SK-N-SH treated with all-trans-retinoic acid at 6 μM for 48 hours (cell line): ENCODE data around the gene GOT2.
A peak's percentile ranks its signal among the peaks of the same experiment; 100 is the strongest.
"Not testable (repeated sequence)": the region's sequence is repeated elsewhere in the genome, so short reads cannot be mapped to it uniquely, and the experiment has no call there.

Experiments used
- ATAC-seq: fragments of 200-7000 bp; cut with Tn5 transposase; 3 replicates; pipeline ENCODE4 v1.9.1; 2020; ENCODE audit warnings: mild to moderate bottlenecking, moderate library complexity
- ARNTL ChIP-seq: fragments of 450-650 bp; formaldehyde crosslinking; IDR thresholded peaks from 2 replicates; pipeline ENCODE4 v1.5.0; 2020; ENCODE audit warnings: low read depth, mild to moderate bottlenecking, moderate library complexity, borderline replicate concordance
- CSDC2 ChIP-seq: fragments of 250-450 bp; sonication (Bioruptor Pico); IDR thresholded peaks from 2 replicates; pipeline ENCODE4 v1.5.0; 2020; ENCODE audit warnings: mild to moderate bottlenecking, moderate library complexity
- ESRRG ChIP-seq: fragments of 250-450 bp; sonication (Bioruptor Pico); IDR thresholded peaks from 2 replicates; pipeline ENCODE4 v1.6.1; 2021; ENCODE audit warnings: mild to moderate bottlenecking
- GLIS3 ChIP-seq: fragments of 250-450 bp; sonication (Bioruptor Pico); IDR thresholded peaks from 2 replicates; pipeline ENCODE4 v1.5.0; 2020; ENCODE audit warnings: mild to moderate bottlenecking, moderate library complexity
- ISL1 ChIP-seq: fragments of 250-450 bp; sonication (Bioruptor Pico); IDR thresholded peaks from 2 replicates; pipeline ENCODE4 v2.1.2; 2022; ENCODE audit warnings: mild to moderate bottlenecking, moderate library complexity
- OSR1 ChIP-seq: fragments of 250-450 bp; sonication (Bioruptor Pico); IDR thresholded peaks from 2 replicates; pipeline ENCODE4 v1.8.0; 2022; ENCODE audit warnings: moderate library complexity, mild to moderate bottlenecking, inconsistent platforms
- PPARA ChIP-seq: fragments of 250-450 bp; sonication (Bioruptor Pico); IDR thresholded peaks from 2 replicates; pipeline ENCODE4 v1.5.0; 2020; ENCODE audit warnings: mild to moderate bottlenecking, borderline replicate concordance
- SNAI2 ChIP-seq: fragments of 250-450 bp; sonication (Bioruptor Pico); IDR thresholded peaks from 2 replicates; pipeline ENCODE4 v1.5.0; 2020; ENCODE audit warnings: mild to moderate bottlenecking, moderate library complexity
- TCF4 ChIP-seq: fragments of 250-450 bp; sonication (Bioruptor Pico); IDR thresholded peaks from 2 replicates; pipeline ENCODE4 v1.8.0; 2021; ENCODE audit warnings: mild to moderate bottlenecking, moderate library complexity, borderline replicate concordance
- TOX ChIP-seq: fragments of 250-450 bp; sonication (Bioruptor Pico); IDR thresholded peaks from 2 replicates; pipeline ENCODE4 v1.8.0; 2021; ENCODE audit warnings: mild to moderate bottlenecking, moderate library complexity, borderline replicate concordance
- ZC3H10 ChIP-seq: fragments of 250-450 bp; sonication (Bioruptor Pico); IDR thresholded peaks from 2 replicates; pipeline ENCODE4 v1.5.1; 2021; ENCODE audit warnings: mild to moderate bottlenecking, moderate library complexity
- ZFP30 ChIP-seq: fragments of 450-650 bp; formaldehyde crosslinking; IDR thresholded peaks from 2 replicates; pipeline ENCODE4 v1.5.0; 2022; ENCODE audit warnings: mild to moderate bottlenecking, moderate library complexity
- ZNF565 ChIP-seq: fragments of 450-650 bp; formaldehyde crosslinking; conservative IDR thresholded peaks from 2 replicates; pipeline ENCODE4 v1.5.0; 2020; ENCODE audit warnings: low read depth, mild to moderate bottlenecking, moderate library complexity
- ZNF70 ChIP-seq: fragments of 450-650 bp; formaldehyde crosslinking; IDR thresholded peaks from 2 replicates; pipeline ENCODE4 v1.5.0; 2020; ENCODE audit warnings: mild to moderate bottlenecking, moderate library complexity
- ZNF8 ChIP-seq: fragments of 450-650 bp; formaldehyde crosslinking; IDR thresholded peaks from 2 replicates; pipeline ENCODE4 v1.5.0; 2020; ENCODE audit warnings: mild to moderate bottlenecking, moderate library complexity
- TF ChIP-seq, protein P1 (sequence below): fragments of 250-450 bp; sonication (Bioruptor Pico); IDR thresholded peaks from 2 replicates; pipeline ENCODE4 v1.5.1; 2020; ENCODE audit warnings: low read depth, mild to moderate bottlenecking, moderate library complexity
- TF ChIP-seq, protein P2 (sequence below): fragments of 250-450 bp; sonication (Bioruptor Pico); IDR thresholded peaks from 2 replicates; pipeline ENCODE4 v1.8.0; 2020; ENCODE audit warnings: mild to moderate bottlenecking, moderate library complexity, borderline replicate concordance
- TF ChIP-seq, protein P3 (sequence below): fragments of 250-450 bp; sonication (Bioruptor Pico); IDR thresholded peaks from 2 replicates; pipeline ENCODE4 v1.5.0; 2020; ENCODE audit warnings: mild to moderate bottlenecking, moderate library complexity
- TF ChIP-seq, protein P4 (sequence below): fragments of 250-450 bp; sonication (Bioruptor Pico); IDR thresholded peaks from 2 replicates; pipeline ENCODE4 v1.8.0; 2021; ENCODE audit warnings: low read depth, mild to moderate bottlenecking, moderate library complexity, borderline replicate concordance

The GOT2 gene

DNA sequence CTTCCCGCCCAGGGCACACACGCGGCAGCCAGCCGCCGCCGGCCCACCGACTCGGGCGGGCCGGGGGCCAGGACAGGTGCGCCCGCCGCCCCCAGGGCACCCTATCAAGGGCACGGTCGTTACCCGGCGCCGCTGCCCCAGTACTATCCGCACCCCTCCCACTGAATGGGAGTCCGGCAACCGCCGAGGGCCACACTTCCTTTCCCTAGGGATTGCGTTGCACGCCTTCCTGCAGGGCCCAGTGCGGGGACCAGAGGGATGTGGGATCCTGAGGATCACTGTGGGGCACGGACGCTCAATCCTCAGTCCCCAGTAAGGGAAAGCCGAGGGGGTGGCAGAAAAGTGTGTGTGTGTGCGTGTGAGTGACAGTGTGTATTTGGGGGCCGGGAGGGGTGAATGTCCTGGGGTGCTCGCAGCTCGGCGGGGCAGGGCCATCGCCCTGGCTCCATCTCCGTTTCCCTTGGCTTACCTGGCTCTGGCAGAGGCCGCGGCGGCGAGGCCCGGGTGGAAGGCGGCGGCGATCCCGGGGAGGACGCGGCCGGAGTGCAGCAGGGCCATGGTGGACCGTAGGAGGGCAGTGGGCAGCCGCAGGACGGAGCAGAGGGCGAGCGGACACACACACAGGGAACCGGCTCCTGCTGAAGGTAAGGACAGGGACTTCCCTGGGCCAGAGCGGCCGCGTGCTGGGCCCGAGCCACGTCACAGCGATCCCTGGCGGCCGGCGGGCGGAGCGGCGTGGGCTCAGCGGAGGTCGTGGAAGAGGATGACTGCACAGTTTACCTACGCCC lies at the start of gene GOT2:
Gene GOT2, minus strand, starts transcription at position 646 of the 788 bp plus-strand sequence. Its CDS starts 88 bp downstream, at position 558.
- no peak for TF ChIP-seq GLIS3 (CRISPR knock-in tag)
- no peak for TF ChIP-seq OSR1
- TF ChIP-seq ZNF70 (CRISPR knock-in tag) = no peak
- TF ChIP-seq ZC3H10 (CRISPR knock-in tag) = no peak
- TF ChIP-seq, protein P1, sequence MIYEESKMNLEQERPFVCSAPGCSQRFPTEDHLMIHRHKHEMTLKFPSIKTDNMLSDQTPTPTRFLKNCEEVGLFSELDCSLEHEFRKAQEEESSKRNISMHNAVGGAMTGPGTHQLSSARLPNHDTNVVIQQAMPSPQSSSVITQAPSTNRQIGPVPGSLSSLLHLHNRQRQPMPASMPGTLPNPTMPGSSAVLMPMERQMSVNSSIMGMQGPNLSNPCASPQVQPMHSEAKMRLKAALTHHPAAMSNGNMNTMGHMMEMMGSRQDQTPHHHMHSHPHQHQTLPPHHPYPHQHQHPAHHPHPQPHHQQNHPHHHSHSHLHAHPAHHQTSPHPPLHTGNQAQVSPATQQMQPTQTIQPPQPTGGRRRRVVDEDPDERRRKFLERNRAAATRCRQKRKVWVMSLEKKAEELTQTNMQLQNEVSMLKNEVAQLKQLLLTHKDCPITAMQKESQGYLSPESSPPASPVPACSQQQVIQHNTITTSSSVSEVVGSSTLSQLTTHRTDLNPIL (CRISPR knock-in tag) = no peak
- TF ChIP-seq, protein P2, sequence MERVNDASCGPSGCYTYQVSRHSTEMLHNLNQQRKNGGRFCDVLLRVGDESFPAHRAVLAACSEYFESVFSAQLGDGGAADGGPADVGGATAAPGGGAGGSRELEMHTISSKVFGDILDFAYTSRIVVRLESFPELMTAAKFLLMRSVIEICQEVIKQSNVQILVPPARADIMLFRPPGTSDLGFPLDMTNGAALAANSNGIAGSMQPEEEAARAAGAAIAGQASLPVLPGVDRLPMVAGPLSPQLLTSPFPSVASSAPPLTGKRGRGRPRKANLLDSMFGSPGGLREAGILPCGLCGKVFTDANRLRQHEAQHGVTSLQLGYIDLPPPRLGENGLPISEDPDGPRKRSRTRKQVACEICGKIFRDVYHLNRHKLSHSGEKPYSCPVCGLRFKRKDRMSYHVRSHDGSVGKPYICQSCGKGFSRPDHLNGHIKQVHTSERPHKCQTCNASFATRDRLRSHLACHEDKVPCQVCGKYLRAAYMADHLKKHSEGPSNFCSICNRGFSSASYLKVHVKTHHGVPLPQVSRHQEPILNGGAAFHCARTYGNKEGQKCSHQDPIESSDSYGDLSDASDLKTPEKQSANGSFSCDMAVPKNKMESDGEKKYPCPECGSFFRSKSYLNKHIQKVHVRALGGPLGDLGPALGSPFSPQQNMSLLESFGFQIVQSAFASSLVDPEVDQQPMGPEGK (CRISPR knock-in tag) = no peak
- TF ChIP-seq, protein P3, sequence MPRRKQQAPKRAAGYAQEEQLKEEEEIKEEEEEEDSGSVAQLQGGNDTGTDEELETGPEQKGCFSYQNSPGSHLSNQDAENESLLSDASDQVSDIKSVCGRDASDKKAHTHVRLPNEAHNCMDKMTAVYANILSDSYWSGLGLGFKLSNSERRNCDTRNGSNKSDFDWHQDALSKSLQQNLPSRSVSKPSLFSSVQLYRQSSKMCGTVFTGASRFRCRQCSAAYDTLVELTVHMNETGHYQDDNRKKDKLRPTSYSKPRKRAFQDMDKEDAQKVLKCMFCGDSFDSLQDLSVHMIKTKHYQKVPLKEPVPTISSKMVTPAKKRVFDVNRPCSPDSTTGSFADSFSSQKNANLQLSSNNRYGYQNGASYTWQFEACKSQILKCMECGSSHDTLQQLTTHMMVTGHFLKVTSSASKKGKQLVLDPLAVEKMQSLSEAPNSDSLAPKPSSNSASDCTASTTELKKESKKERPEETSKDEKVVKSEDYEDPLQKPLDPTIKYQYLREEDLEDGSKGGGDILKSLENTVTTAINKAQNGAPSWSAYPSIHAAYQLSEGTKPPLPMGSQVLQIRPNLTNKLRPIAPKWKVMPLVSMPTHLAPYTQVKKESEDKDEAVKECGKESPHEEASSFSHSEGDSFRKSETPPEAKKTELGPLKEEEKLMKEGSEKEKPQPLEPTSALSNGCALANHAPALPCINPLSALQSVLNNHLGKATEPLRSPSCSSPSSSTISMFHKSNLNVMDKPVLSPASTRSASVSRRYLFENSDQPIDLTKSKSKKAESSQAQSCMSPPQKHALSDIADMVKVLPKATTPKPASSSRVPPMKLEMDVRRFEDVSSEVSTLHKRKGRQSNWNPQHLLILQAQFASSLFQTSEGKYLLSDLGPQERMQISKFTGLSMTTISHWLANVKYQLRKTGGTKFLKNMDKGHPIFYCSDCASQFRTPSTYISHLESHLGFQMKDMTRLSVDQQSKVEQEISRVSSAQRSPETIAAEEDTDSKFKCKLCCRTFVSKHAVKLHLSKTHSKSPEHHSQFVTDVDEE (CRISPR knock-in tag) = no peak; the same call in 1 of the 2 replicates
- no peak for TF ChIP-seq ZNF8
- TF ChIP-seq ARNTL (CRISPR knock-in tag) = no peak
- TF ChIP-seq, protein P4, sequence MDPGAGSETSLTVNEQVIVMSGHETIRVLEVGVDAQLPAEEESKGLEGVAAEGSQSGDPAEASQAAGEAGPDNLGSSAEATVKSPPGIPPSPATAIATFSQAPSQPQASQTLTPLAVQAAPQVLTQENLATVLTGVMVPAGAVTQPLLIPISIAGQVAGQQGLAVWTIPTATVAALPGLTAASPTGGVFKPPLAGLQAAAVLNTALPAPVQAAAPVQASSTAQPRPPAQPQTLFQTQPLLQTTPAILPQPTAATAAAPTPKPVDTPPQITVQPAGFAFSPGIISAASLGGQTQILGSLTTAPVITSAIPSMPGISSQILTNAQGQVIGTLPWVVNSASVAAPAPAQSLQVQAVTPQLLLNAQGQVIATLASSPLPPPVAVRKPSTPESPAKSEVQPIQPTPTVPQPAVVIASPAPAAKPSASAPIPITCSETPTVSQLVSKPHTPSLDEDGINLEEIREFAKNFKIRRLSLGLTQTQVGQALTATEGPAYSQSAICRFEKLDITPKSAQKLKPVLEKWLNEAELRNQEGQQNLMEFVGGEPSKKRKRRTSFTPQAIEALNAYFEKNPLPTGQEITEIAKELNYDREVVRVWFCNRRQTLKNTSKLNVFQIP (CRISPR knock-in tag) = no peak
- no peak for TF ChIP-seq PPARA (CRISPR knock-in tag)
- TF ChIP-seq TCF4 (CRISPR knock-in tag) = no peak
- TF ChIP-seq SNAI2 (CRISPR knock-in tag) = no peak
- no peak for TF ChIP-seq ZNF565 (CRISPR knock-in tag)
- no peak for TF ChIP-seq ISL1 (CRISPR knock-in tag)
- TF ChIP-seq ESRRG (CRISPR knock-in tag) = no peak
- peak; percentile 99 for ATAC-seq

DNA sequence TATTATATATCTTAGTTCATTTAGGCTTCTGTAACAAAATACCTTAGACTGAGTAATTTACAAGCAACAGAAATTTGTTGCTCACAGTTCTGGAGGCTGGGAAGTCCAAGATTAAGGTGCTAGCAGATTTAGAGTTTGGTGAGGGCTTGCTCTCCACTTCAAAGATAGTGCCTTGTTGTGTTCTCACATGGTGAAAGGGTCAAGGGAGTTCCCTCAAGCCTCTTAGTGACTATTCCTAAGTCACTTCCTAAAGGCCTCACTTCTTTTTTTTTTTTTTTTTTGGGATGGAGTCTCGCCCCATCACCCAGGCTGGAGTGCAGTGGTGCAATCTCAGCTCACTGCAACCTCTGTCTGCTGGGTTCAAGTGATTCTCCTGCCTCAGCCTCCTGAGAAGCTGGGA lies 45.2 kb upstream of the GOT2 start:
- not testable (repeated sequence) for ATAC-seq

DNA sequence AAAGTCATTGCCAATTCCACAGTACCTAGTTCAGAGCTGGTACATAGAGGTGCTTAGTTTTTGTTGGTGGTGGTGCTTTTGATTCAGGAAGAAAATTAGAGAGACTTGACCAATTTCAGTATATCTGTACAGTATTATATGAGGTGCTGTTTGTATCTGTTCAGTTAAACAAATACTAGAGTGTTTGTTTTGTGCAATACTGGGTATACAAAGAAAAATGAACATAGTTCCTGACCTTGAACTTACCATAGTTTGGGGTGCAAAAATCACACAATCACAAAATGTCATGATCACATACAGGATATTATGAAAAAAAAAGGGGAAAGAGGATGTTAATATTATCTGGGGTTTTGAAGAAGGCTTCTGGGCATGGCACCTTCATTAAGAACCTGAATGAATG lies 39.8 kb upstream of the GOT2 start:
- no peak for ATAC-seq
- TF ChIP-seq ZFP30 = no peak

DNA sequence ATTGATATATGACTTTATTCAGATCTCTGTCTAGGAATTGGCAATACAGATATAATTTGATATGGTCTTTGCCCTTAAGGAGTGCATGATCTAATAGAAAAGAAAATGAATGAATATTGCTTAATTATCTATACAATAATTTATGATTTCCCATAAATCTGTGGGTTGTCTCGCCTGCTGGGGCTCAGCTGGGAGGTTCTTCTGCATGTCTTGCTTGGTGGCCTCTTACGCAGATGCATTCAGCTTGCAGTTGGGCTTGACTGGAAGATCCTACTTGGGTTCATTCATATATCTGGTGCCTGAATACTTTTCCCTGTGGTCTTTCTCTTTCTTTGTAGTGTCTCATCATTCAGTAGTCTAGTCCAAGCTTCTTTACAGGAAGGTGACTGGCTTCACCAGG lies 34.0 kb upstream of the GOT2 start:
- TF ChIP-seq PPARA (CRISPR knock-in tag) = no peak
- TF ChIP-seq, protein P4 (CRISPR knock-in tag) = no peak
- no peak for TF ChIP-seq ZNF565 (CRISPR knock-in tag)
- no peak for TF ChIP-seq TOX (CRISPR knock-in tag)
- TF ChIP-seq CSDC2 = no peak
- TF ChIP-seq, protein P3 (CRISPR knock-in tag) = no peak
- TF ChIP-seq, protein P2 (CRISPR knock-in tag) = no peak
- TF ChIP-seq TCF4 (CRISPR knock-in tag) = no peak
- no peak for TF ChIP-seq SNAI2 (CRISPR knock-in tag)
- no peak for TF ChIP-seq GLIS3 (CRISPR knock-in tag)
- no peak for ATAC-seq
